Right kidney (tissue), 9 donors: ENCODE results near the gene SPZ1.
"Not testable (repeated sequence)": the region's sequence is repeated elsewhere in the genome, so short reads cannot be mapped to it uniquely, and the experiment has no call there.

Experiments
- DNase-seq: peaks from one replicate; pipeline ENCODE4 v3.0.0-alpha.2; 2016
- long read RNA-seq, 8 donors: transcript quantifications; one replicate each; lab custom pipeline, GENCODE V29; 2026

The SPZ1 gene, protein sequence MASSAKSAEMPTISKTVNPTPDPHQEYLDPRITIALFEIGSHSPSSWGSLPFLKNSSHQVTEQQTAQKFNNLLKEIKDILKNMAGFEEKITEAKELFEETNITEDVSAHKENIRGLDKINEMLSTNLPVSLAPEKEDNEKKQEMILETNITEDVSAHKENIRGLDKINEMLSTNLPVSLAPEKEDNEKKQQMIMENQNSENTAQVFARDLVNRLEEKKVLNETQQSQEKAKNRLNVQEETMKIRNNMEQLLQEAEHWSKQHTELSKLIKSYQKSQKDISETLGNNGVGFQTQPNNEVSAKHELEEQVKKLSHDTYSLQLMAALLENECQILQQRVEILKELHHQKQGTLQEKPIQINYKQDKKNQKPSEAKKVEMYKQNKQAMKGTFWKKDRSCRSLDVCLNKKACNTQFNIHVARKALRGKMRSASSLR
- long read RNA-seq, donor 1, result 0 reads
- long read RNA-seq, donor 2, result 0 reads
- long read RNA-seq, donor 3, result 0 reads
- long read RNA-seq, donor 4, result 0 reads
- long read RNA-seq, donor 5, result 0 reads
- long read RNA-seq, donor 6, result 0 reads
- long read RNA-seq, donor 7, result 0 reads
- long read RNA-seq, donor 8, result 0 reads

DNA sequence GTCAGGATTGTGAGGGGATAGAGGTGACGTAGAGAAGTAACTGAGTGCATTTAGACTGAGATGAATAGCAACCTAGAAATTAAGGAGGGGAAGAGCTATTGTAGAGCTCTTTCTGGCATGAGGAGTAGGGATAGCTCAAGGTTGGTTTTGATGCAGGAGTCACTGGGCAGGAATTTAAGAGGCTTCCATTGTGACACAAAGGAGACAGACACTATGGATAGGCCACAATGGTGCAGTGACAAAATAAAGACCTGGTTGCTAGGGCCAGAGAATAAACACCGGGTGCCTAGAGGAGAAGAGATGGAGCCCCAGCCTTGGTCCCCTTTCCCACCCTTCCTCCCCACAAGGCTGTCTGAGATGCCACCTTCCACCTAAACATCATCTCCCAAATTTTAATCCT, at the start of gene SPZ1:
TSS of gene SPZ1 (plus strand) at position 301 of the 400 bp plus-strand sequence. CDS start 214 bp downstream, outside the sequence.
- DNase-seq, result no peak

DNA sequence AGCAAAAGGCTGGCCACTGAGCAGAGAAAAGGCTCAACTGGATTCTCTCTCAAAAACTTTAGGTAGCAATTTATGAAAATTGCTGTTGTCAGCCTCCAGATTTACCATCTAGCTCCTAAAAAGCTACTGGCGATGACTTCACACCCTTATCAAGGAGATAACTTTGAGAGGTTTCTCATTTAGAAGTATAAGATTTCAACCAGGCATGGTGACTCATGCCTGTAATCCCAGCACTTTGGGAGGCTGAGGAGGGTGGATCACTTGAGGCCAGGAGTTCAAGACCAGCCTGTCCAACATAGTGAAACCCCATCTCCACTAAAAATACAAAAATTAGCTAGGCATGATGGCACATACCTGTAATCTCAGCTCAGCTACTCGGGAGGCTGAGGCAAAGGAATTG, 49.3 kb upstream of the SPZ1 start:
- DNase-seq, result not testable (repeated sequence)

DNA sequence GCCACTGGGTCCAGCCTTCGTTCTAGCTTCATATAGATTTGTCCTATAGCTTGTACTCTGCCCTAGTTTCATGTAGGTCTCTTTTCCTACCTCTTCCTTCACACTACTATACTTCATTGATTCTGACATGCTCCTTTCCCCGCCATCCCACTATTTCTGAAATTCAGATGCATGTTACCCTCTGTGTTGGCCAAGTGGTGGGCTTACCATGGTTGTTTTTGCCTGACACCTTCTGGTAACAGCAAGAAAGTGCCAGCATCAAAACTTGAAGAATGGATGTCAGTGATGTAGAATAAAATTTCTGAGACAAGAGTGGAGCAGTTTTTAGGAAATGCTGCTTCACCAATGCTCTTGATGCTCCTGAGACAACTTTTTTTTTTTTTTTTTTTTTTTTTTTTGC, 44.5 kb upstream of the SPZ1 start:
- DNase-seq, result no peak

DNA sequence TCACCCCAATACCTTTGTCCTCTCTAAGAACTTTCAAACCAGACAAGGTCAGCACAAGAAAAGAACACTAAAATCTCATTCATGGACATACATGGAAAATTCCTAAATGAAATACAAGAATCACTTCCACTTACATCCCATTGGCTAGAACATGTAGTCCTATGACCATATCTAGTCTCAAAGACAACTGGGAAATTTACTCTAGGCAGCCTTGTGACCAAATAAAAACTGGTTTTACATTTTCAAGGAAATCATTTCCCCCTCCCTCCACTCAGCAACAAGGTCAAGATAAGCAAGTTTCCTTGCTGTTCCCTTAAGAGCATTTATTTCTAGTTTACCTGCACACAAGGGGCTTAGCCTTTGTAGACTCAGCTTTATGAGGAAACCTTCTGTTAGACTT, 43.6 kb upstream of the SPZ1 start:
- no peak for DNase-seq

DNA sequence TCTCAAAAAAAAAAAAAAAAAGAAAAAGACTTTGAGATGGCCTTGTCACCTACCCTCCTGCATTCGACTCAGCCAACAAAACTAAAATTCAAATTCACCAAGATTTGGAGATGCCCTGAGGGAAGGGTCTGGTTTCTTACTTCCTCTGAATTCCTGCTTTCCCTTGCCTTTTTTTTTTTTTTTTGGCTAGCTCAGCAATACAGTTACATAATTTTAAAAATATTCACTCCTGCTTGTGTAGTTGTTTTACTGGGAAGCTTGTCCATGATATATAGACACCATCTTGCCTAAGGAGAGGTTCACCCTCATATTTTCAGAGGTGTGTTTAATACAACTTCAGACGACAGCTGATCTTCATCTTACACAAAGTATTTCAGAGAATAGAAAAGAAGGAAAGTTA, 42.6 kb upstream of the SPZ1 start:
- no peak for DNase-seq

DNA sequence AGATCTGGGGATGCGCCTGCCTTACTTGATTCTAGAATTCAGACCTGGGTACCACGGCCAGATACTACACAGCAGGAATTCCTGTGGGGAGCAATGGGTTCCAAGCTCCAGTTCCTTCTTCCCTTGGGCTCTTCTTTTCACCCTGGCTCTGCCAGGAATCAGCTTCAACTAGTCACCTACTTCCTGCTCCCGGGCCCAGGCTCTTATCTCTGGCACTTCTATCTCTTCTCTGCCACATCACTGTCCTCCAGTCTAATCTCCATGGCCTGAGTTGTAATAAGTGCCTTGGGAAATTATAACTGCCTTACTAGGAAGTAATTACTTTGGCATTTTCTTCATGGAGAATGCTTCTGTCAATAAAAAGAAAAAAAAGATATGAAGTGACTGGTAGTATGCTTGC, 37.7 kb upstream of the SPZ1 start:
- no peak for DNase-seq

DNA sequence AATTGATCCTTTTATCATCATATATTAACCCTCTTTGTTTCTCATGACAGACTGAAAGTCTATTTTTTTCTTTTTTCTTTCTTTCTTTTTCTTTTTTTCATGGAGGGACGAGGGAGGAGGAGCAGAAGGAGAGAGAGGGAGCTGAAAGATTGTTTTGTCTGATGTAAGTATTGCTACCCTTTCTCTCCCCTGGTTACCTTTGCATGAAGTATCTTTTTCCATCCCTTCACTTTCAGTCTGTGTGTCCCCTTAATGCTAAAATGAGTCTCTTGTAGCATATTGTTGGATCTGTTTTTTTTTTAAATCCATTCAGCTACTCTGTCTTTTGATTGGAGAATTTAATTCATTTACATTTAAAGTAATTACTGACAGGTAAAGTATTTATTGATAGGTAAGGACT, 36.4 kb upstream of the SPZ1 start:
- no peak for DNase-seq

DNA sequence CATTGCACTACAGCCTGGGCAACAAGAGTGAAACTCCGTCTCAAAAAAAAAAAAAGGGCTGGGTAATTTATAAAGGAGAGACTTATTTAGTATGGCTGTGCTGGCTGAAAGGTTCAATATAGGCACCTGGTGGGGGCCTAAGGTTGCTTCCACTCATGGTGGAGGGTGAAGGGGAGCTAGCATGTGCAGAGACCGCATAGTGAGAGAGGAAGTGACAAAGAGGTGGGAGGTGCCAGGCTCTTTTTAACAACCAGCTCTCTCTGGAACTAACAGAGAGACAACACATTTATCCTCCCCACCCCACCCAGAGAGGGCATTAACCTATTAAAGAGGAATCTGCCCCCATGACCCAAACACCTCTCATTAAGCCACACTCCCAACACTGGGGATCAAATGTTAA, 35.1 kb upstream of the SPZ1 start:
- DNase-seq, result no peak

DNA sequence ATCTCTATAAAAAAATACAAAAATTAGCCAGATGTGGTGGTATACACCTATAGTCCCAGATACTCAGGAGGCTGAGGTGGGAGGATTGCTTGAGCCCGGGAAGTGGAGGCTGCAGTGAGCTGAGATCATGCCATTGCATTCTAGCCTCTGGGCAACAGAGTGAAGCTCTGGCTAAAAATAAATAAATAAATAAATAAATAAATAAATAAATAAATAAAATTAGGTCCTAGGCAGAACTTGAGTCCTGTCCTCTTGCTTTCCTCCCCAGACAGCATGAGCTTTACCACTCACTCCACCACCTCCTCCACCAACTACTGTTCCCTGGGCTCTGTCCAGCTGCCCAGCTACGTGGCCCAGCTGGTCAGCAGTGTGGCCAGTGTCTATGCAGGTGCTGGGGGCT, 31.6 kb upstream of the SPZ1 start:
- DNase-seq, result no peak

DNA sequence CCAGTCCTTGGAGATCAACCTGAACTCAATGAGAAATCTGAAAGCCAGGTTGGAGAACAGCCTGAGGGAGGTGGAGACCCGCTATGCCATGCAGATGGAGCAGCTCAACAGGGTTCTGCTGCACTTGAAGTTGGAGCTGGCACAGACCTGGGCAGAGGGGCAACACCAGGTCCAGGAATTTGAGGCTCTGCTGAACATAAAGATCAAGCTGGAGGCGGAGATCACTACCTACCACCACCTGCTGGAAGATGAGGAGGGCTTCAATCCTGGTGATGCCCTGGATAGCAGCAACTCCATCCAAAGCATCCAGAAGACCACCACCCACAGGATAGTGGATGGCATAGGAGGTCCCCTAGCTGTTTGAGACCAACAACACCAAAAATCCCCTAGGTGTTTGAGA, 30.5 kb upstream of the SPZ1 start:
- DNase-seq, result no peak

DNA sequence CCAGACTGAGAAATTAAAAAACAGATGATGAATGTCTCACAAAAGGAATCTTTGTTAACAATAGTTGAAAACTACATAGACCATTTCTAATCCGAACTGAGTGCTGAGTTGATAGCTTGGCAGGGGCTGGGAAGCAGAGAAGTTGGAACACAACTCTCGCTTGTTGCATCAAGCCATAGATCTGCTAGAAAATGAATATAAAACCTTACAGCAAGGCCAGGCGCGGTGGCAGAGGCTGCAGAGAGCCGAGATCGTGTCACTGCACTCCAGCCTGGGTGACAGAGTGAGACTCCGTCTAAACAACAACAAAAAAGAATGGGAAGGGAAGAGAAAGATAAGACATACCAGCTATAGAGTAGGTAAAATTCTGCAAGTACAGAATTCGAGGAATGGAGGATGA, 28.0 kb upstream of the SPZ1 start:
- DNase-seq, result no peak

DNA sequence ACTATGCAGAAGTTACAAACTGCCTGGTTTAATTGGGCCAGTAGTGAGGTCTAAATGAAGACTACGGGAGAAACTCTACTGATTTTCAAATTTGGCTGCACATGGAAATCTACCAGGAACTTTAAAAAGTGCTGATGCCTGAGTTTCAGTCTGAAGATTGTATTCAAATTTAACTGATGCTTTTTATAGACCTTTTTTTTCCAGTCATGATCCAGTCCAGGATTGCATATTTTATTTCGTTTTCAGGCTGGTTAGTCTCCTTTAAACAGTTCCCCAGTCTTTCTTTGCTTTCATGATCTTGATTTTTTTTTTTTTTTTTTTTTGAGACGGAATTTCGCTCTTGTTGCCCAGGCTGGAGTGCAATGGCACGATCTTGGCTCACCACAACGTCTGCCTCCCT, 23.7 kb upstream of the SPZ1 start:
- no peak for DNase-seq

DNA sequence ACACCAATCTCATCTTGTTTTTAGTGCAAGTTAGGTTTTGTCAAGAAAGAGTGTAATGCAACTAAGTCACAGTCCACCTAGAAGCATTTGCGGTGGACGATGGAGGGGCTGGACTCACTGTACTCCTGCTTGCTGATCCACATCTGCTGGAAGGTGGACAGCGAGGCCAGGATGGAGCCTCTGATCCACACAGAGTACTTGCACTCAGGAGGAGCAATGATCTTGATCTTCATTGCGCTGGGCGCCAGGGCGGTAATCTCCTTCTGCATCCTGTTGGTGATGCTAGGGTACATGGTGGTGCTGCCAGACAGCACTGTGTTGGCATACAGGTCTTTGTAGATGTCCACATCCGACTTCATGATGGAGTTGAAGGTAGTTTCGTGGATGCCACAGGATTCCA, 20.2 kb upstream of the SPZ1 start:
- DNase-seq, result no peak

DNA sequence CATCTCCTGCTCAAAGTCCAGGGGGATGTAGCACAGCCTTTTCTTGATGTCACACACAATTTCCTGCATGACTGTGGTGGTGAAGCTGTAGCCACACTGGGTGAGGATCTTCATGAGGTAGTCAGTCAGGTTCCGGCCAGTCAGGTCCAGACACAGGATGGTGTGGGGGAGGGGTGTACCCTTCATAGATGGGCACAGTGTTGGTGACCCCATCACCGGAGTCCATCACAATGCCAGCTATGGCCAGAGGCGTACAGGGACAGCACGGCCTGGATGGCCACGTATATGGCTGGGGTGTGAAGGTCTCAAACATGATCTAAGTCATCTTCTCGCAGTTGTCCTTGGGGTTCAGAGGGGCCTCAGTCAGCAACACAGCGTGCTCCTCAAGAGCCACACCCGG, 19.7 kb upstream of the SPZ1 start:
- no peak for DNase-seq

DNA sequence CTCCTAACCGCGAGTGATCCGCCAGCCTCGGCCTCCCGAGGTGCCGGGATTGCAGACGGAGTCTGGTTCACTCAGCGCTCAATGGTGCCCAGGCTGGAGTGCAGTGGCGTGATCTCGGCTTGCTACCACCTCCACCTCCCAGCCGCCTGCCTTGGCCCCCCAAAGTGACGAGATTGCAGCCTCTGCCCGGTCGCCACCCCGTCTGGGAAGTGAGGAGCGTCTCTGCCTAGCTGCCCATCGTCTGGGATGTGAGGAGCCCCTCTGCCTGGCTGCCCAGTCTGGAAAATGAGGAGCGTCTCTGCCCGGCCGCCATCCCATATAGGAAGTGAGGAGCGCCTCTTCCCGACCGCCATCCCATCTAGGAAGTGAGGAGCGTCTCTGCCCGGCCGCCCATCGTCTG, 19.0 kb upstream of the SPZ1 start:
- not testable (repeated sequence) for DNase-seq

DNA sequence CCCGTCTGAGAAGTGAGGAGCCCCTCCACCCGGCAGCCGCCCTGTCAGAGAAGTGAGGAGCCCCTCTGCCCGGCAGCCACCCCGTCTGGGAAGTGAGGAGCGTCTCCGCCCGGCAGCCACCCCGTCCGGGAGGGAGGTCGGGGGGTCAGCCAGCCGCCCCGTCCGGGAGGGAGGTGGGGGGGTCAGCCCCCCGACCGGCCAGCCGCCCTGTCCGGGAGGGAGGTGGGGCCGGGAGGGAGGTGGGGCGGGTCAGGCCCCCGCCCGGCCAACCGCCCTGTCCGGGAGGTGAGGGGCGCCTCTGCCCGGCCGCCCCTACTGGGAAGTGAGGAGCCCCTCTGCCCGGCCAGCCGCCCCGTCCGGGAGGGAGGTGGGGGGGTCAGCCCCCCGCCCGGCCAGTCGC, 18.5 kb upstream of the SPZ1 start:
- not testable (repeated sequence) for DNase-seq

DNA sequence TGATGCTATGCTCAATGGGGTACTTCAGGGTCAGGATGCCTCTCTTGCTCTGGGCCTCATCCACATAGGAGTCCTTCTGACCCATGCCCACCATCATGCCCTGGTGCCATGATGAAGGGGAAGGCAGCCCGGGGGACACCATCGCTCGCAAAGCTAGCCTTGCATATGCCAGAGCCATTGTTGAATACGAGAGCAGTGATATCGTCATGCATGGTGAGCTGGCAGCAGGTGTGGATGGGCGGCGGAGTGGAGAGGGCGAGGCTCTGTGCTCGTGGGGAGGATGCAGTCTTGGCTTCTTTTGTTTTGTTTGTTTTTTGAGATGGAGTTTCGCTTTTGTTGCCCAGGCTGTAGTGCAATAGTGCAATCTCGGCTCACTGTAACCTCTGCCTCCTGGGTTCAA, 17.2 kb upstream of the SPZ1 start:
- no peak for DNase-seq

DNA sequence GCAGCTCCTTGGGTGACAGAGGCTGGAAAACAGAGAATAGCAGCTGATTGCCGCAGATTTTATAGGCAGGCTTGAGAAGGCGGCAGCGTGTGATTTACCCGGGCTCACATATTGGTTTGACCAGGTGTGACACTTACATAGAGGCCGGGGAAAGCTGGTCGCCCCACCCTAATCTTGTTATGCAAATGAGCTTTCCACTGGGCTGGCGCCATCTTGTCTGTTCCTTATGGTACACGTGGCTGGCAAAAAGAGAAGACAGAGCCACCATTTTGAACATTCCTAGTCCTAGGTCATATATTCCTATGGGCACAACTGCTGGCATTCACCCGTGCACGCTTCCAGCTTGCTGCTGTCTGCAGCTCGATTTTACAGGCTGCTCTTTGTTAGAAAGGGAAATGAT, 11.3 kb upstream of the SPZ1 start:
- peak; percentile 4 for DNase-seq

DNA sequence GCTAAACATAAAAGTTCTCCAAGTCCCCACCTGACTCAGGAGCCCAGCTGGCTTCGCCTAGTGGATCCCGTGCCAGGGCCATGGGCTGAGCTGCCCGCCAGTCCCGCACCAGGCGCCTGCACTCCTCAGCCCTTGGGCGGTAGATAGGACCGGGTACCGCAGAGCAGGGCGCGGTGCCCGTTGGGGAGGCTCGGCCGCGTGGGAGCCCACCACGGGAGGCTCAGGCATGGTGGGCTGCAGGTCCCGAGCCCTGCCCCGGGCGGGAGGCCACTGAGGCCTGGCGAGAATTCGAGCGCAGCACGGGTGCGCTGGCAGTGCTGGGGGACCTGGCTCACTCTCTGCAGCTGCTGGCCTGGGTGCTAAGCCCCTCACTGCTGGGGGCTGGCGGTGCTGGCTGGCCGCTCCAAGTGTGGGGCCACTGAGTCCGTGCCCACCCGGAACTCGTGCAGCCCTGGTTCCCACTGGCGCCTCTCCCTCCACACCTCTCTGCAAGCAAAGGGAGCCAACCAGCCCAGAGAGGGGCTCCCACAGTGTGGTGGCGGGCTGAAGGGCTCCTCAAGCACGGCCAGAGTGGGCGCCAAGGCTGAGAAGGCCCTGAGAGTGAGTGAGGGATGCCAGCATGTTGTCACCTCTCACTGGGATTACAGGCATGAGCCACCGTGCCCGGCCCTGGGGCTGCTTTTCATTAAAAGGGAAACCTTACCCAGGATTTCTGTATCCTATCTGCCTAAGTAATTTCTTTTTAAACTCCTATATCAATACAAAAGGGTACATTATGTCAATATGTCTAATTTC, 9.7 kb upstream of the SPZ1 start:
- DNase-seq, result no peak

DNA sequence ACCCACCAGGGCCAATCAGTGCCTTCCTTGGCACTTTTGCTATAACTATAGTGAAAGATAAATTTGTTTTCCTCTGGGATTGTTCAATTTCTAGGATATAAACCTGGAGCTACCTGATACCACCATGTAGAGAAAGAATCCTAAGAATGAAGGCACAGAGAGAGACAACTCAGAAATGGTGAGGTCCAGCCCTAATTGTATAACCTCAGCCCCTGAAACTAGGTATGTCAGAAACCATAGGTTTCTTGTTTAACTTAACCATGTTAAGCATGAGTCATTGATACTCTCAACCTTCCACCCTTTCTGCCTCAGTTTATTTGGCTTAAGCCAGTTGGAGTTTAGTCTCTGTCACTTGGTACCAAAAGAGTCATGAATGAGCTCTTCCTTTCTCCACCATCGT, 4.6 kb upstream of the SPZ1 start:
- no peak for DNase-seq

DNA sequence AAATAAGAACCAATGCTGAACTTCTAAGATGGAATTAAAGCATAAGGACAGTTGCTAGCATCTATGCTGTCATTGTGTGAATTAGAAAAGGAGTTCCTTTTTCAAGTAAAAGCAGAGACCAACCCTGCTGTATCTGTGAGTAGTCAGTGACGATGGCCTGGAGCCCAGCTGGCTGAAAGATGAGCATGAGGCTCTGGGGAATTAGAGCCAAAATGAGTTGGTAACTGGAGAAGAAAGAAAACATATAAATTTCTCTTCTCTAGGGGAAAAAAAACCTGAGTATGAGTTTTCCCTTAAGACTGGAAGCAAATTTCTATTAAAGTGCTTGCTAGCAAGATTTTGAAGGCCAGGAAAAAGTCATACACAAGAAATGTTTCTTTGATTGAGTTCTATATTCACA, 1.6 kb upstream of the SPZ1 start:
- DNase-seq, result no peak

DNA sequence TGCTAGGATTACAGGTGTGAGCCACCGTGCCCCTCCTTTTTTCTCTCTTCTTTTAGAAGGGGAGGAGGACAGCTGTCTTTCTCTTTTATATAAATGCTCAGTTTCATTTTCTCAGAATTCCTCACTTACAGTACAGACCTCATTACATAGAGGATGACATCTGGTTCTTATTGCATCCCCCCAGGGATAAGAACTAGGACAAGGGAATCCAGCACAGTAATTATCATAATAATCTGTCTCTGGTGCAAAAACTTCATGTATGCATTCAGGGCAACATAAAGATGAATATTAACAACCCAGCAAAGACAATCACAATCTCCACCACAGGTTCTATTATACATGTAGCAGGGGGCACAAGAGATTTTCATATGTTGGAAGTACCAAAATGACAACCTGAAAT, 5.1 kb downstream of the SPZ1 start:
- DNase-seq, result no peak

DNA sequence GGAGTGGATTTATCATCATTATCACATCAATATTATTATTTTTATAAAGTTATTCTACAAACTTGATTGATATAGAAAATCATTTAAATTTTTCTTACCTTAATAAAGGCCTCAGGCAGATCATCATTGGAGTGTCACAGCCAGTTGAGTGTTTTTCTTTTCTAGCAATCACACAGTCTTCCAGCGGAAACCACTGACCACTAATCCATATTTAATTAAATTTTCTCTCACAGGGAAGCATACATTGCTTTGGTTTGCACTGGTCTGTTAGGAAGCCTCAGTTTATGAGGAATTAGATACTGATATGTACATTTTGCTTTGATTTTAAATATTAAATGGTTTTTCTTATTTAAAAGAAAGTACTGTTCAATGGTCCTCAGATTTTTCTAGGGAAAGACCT, 6.7 kb downstream of the SPZ1 start:
- DNase-seq, result no peak

DNA sequence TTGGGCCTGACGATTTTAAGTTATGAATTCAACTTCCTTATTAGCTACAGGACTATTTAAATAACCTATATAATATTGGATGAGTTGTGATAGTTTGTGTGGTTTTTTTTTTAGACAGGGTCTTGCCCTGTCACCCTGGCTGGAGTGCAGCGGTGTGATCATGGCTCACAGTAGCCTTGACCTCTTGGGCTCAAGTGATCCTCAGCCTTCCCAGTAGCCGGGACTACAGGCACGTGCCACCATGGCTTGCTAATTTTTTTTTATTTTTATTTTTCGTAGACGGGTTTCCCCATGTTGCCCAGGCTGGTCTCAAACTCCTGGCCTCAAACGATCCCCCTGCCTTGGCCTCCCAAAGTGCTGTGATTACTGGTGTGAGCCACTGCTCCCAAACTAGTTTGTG, 17.6 kb downstream of the SPZ1 start:
- DNase-seq, result no peak
